ENCODE results near the gene PHLDA2.

PHLDA2 gene

GRCh38 chr11:2885017-2885677, 44.1 kb downstream of the PHLDA2 start (continued):
- TF ChIP-seq ZBTB11 (tag by site-specific recombination; conservative IDR thresholded peaks at IDR 0.05; ENCODE audit: low read depth) (no peak), FEZF1 (tag by site-specific recombination; IDR thresholded peaks at IDR 0.05) (no peak), BCL11A (tag by site-specific recombination; IDR thresholded peaks at IDR 0.05; ENCODE audit: low read depth) (0 out of 2 replicates have a peak, but pooled peaks have one; percentile 33)

GRCh38 chr11:2883979-2884815, 45.0 kb downstream of the PHLDA2 start:
- POLR2A ChIA-PET, result interaction anchor here (1.6 to 2.5 kb wide), 2 partner anchors 45 to 184 kb away, joined by 4 to 10 read pairs; partner anchors contain the start of genes KCNQ1OT1 and PHLDA2
- Histone ChIP-seq H3K27ac (ENCODE audit: extremely low read depth, low read depth, low read length) (no peak overlapping the region; the same call in 1 of the 2 replicates), H3K9me3 (ENCODE audit: control insufficient read depth, insufficient read depth, low read depth, low read length) (no peaks in the 10 kb centered on the region), H3K4me1 (ENCODE audit: control insufficient read depth, insufficient read depth, low read length) (no peaks in the 10 kb centered on the region), H3K36me3 (ENCODE audit: control insufficient read depth in 2 of 2, insufficient read depth in 1 of 2, low read length in 2 of 2) (no peaks in the 10 kb centered on the region), H3K4me3 (ENCODE audit: low read depth, low read length) (peak overlapping the region; percentile 43)
- CTCF ChIA-PET, result interaction anchor here (0.5 to 16.8 kb wide), 3 partner anchors 40 to 351 kb away, joined by 3 to 456 read pairs (median 3); no protein-coding TSS in a partner anchor
- no peak for TF ChIP-seq ZNF561 (tag by site-specific recombination; IDR thresholded peaks at IDR 0.05; ENCODE audit: borderline replicate concordance)
- peak; percentile 35; the same call in 1 of the 2 replicates for TF ChIP-seq GLIS1 (tag by site-specific recombination; IDR thresholded peaks at IDR 0.05)
- no peak for TF ChIP-seq ZNF221 (tag by site-specific recombination; IDR thresholded peaks at IDR 0.05; ENCODE audit: borderline replicate concordance)
- TF ChIP-seq KLF10 (tag by site-specific recombination; IDR thresholded peaks at IDR 0.05), result 0 out of 2 replicates have a peak, but pooled peaks have one; percentile 46
- TF ChIP-seq HOXC10 (CRISPR knock-in tag; IDR thresholded peaks at IDR 0.05), result no peak
- TF ChIP-seq ZNF157 (tag by site-specific recombination; IDR thresholded peaks at IDR 0.05), result no peak
- no peak for TF ChIP-seq ZNF488 (tag by site-specific recombination; IDR thresholded peaks at IDR 0.05)
- TF ChIP-seq ZIC2 (tag by site-specific recombination; IDR thresholded peaks at IDR 0.05), result no peak
- no peak for TF ChIP-seq PRDM6 (tag by site-specific recombination; IDR thresholded peaks at IDR 0.05)
- TF ChIP-seq BCL11B (tag by site-specific recombination; IDR thresholded peaks at IDR 0.05; ENCODE audit: low read depth), result no peak
- no peak for TF ChIP-seq ZNF585B (tag by site-specific recombination; IDR thresholded peaks at IDR 0.05)
- TF ChIP-seq KLF16 (tag by site-specific recombination; IDR thresholded peaks at IDR 0.05), result no peak
- TF ChIP-seq ZNF202 (tag by site-specific recombination; IDR thresholded peaks at IDR 0.05; ENCODE audit: borderline replicate concordance), result no peak
- no peak for TF ChIP-seq SETDB1 (IDR thresholded peaks at IDR 0.05; ENCODE audit: insufficient read length, low read length)
- no peak for TF ChIP-seq PRDM10 (tag by site-specific recombination; IDR thresholded peaks at IDR 0.05)
- TF ChIP-seq ZBTB26 (tag by site-specific recombination; optimal IDR thresholded peaks at IDR 0.05), result peak; percentile 27
- no peak for TF ChIP-seq ZNF2 (tag by site-specific recombination; IDR thresholded peaks at IDR 0.05)
